ENCODE data around the gene FXYD1. TPM values are rescaled to one million over a fixed set of nuclear protein-coding genes. Genes with fewer than 3 reads are reported as not detected.
A peak's percentile ranks its signal among the peaks of the same experiment; 100 is the strongest.

The FXYD1 gene
- polyA plus RNA-seq, 2 donors, result 13.2 to 21.4 TPM

- no peaks in the 10 kb centered on the region for H3K9me3 ChIP-seq (ENCODE audit: control insufficient read depth in 2 of 2, insufficient read depth in 1 of 2, low read depth in 1 of 2, low read length in 1 of 2)
- peaks cover 0 to 5% of the 10 kb centered on the region in 2 donors for H3K36me3 ChIP-seq (ENCODE audit: control insufficient read depth in 2 of 2, insufficient read depth in 2 of 2, low read length in 1 of 2)
- peak overlapping the region; percentile 66 to 74 for H3K4me3 ChIP-seq (ENCODE audit: low read depth in 1 of 2, low read length in 2 of 2)
- H3K27ac ChIP-seq (ENCODE audit: low read depth in 2 of 2, low read length in 1 of 2), result peak overlapping the region; percentile 96 to 97
- WGBS, 2 donors, result 51% methylated on average over 13 of the region's 13 CpGs
- H3K27me3 ChIP-seq (ENCODE audit: control insufficient read depth in 1 of 2, insufficient read depth in 2 of 2, low read length in 2 of 2), result no peaks in the 10 kb centered on the region
- H3K4me1 ChIP-seq (ENCODE audit: control insufficient read depth in 2 of 2, insufficient read depth in 2 of 2, low read length in 1 of 2), result peaks cover 3 to 22% of the 10 kb centered on the region in 2 donors
Observed at GRCh38 chr19:35116072-35116801, 22.4 kb upstream of the FXYD1 start.

- Histone ChIP-seq H3K4me1 (ENCODE audit: control insufficient read depth in 2 of 2, insufficient read depth in 2 of 2, low read length in 1 of 2) (peaks cover 3 to 25% of the 10 kb centered on the region in 2 donors), H3K4me3 (ENCODE audit: low read depth in 1 of 2, low read length in 2 of 2) (peak overlapping the region; percentile 66 to 74), H3K27ac (ENCODE audit: low read depth in 2 of 2, low read length in 1 of 2) (peak overlapping the region; percentile 96 to 97), H3K9me3 (ENCODE audit: control insufficient read depth in 2 of 2, insufficient read depth in 1 of 2, low read depth in 1 of 2, low read length in 1 of 2) (no peaks in the 10 kb centered on the region), H3K36me3 (ENCODE audit: control insufficient read depth in 2 of 2, insufficient read depth in 2 of 2, low read length in 1 of 2) (peaks cover 0 to 5% of the 10 kb centered on the region in 2 donors), H3K27me3 (ENCODE audit: control insufficient read depth in 1 of 2, insufficient read depth in 2 of 2, low read length in 2 of 2) (no peaks in the 10 kb centered on the region)
- WGBS, 2 donors, result 36 to 53% methylated on average over 8 of the region's 8 CpGs
Observed at GRCh38 chr19:35117116-35117515, 21.5 kb upstream of the FXYD1 start.

GRCh38 chr19:35117799-35118198 is 20.8 kb upstream of the FXYD1 start:
- 51 to 61% methylated on average over 11 of the region's 11 CpGs for WGBS, 2 donors
- Histone ChIP-seq H3K9me3 (ENCODE audit: control insufficient read depth in 2 of 2, insufficient read depth in 1 of 2, low read depth in 1 of 2, low read length in 1 of 2) (no peaks in the 10 kb centered on the region), H3K27ac (ENCODE audit: low read depth in 2 of 2, low read length in 1 of 2) (peak overlapping the region; percentile 96 to 97), H3K4me1 (ENCODE audit: control insufficient read depth in 2 of 2, insufficient read depth in 2 of 2, low read length in 1 of 2) (peaks cover 3 to 30% of the 10 kb centered on the region in 2 donors), H3K27me3 (ENCODE audit: control insufficient read depth in 1 of 2, insufficient read depth in 2 of 2, low read length in 2 of 2) (no peaks in the 10 kb centered on the region), H3K36me3 (ENCODE audit: control insufficient read depth in 2 of 2, insufficient read depth in 2 of 2, low read length in 1 of 2) (peaks cover 0 to 5% of the 10 kb centered on the region in 2 donors), H3K4me3 (ENCODE audit: low read depth in 1 of 2, low read length in 2 of 2) (peak overlapping the region; percentile 23 to 74)

GRCh38 chr19:35118268-35119020 is 20.2 kb upstream of the FXYD1 start:
- WGBS, 2 donors, result 54% methylated on average over 13 of the region's 13 CpGs
- Histone ChIP-seq H3K27ac (ENCODE audit: low read depth in 2 of 2, low read length in 1 of 2) (peak overlapping the region; percentile 96 to 97), H3K4me1 (ENCODE audit: control insufficient read depth in 2 of 2, insufficient read depth in 2 of 2, low read length in 1 of 2) (peaks cover 0 to 31% of the 10 kb centered on the region in 2 donors), H3K4me3 (ENCODE audit: low read depth in 1 of 2, low read length in 2 of 2) (peak overlapping the region; percentile 40 to 74), H3K36me3 (ENCODE audit: control insufficient read depth in 2 of 2, insufficient read depth in 2 of 2, low read length in 1 of 2) (peaks cover 0 to 5% of the 10 kb centered on the region in 2 donors), H3K9me3 (ENCODE audit: control insufficient read depth in 2 of 2, insufficient read depth in 1 of 2, low read depth in 1 of 2, low read length in 1 of 2) (no peaks in the 10 kb centered on the region), H3K27me3 (ENCODE audit: control insufficient read depth in 1 of 2, insufficient read depth in 2 of 2, low read length in 2 of 2) (no peaks in the 10 kb centered on the region)

- 44 to 49% methylated on average over 12 to 14 of the region's 14 CpGs for WGBS, 2 donors
- H3K27me3 ChIP-seq (ENCODE audit: control insufficient read depth in 1 of 2, insufficient read depth in 2 of 2, low read length in 2 of 2), result no peaks in the 10 kb centered on the region
- H3K4me1 ChIP-seq (ENCODE audit: control insufficient read depth in 2 of 2, insufficient read depth in 2 of 2, low read length in 1 of 2), result peaks cover 0 to 35% of the 10 kb centered on the region in 2 donors
Observed at GRCh38 chr19:35119091-35119490, 19.5 kb upstream of the FXYD1 start.

GRCh38 chr19:35119578-35120155 is 19.0 kb upstream of the FXYD1 start:
- WGBS, 2 donors, result 55 to 75% methylated on average over 9 of the region's 9 CpGs

More at GRCh38 chr19:35119091-35119490, 19.5 kb upstream of the FXYD1 start:
- Histone ChIP-seq H3K4me3 (ENCODE audit: low read depth in 1 of 2, low read length in 2 of 2) (peak overlapping the region; percentile 40 to 74), H3K27ac (ENCODE audit: low read depth in 2 of 2, low read length in 1 of 2) (peak overlapping the region; percentile 91 to 97), H3K9me3 (ENCODE audit: control insufficient read depth in 2 of 2, insufficient read depth in 1 of 2, low read depth in 1 of 2, low read length in 1 of 2) (no peaks in the 10 kb centered on the region), H3K36me3 (ENCODE audit: control insufficient read depth in 2 of 2, insufficient read depth in 2 of 2, low read length in 1 of 2) (peaks cover 0 to 5% of the 10 kb centered on the region in 2 donors)

GRCh38 chr19:35120492-35120891 is 18.1 kb upstream of the FXYD1 start:
- H3K4me1 ChIP-seq (ENCODE audit: control insufficient read depth in 2 of 2, insufficient read depth in 2 of 2, low read length in 1 of 2), result peaks cover 5 to 39% of the 10 kb centered on the region in 2 donors
- no peak overlapping the region for H3K4me3 ChIP-seq (ENCODE audit: low read depth in 1 of 2, low read length in 2 of 2)
- 34 to 46% methylated on average over 7 of the region's 7 CpGs for WGBS, 2 donors
- H3K36me3 ChIP-seq (ENCODE audit: control insufficient read depth in 2 of 2, insufficient read depth in 2 of 2, low read length in 1 of 2), result peaks cover 0 to 5% of the 10 kb centered on the region in 2 donors
- H3K9me3 ChIP-seq (ENCODE audit: control insufficient read depth in 2 of 2, insufficient read depth in 1 of 2, low read depth in 1 of 2, low read length in 1 of 2), result no peaks in the 10 kb centered on the region
- no peaks in the 10 kb centered on the region for H3K27me3 ChIP-seq (ENCODE audit: control insufficient read depth in 1 of 2, insufficient read depth in 2 of 2, low read length in 2 of 2)
- peak overlapping the region; percentile 83 to 91 for H3K27ac ChIP-seq (ENCODE audit: low read depth in 2 of 2, low read length in 1 of 2)

More at GRCh38 chr19:35119578-35120155, 19.0 kb upstream of the FXYD1 start:
- peaks cover 0 to 5% of the 10 kb centered on the region in 2 donors for H3K36me3 ChIP-seq (ENCODE audit: control insufficient read depth in 2 of 2, insufficient read depth in 2 of 2, low read length in 1 of 2)
- H3K27me3 ChIP-seq (ENCODE audit: control insufficient read depth in 1 of 2, insufficient read depth in 2 of 2, low read length in 2 of 2), result no peaks in the 10 kb centered on the region
- H3K4me1 ChIP-seq (ENCODE audit: control insufficient read depth in 2 of 2, insufficient read depth in 2 of 2, low read length in 1 of 2), result peaks cover 0 to 39% of the 10 kb centered on the region in 2 donors
- H3K27ac ChIP-seq (ENCODE audit: low read depth in 2 of 2, low read length in 1 of 2), result peak overlapping the region; percentile 91 to 97
- H3K4me3 ChIP-seq (ENCODE audit: low read depth in 1 of 2, low read length in 2 of 2), result peak overlapping the region in 1 of 2 donors; percentile 40
- no peaks in the 10 kb centered on the region for H3K9me3 ChIP-seq (ENCODE audit: control insufficient read depth in 2 of 2, insufficient read depth in 1 of 2, low read depth in 1 of 2, low read length in 1 of 2)

GRCh38 chr19:35120898-35121297 is 17.7 kb upstream of the FXYD1 start:
- peak overlapping the region; percentile 83 to 91 for H3K27ac ChIP-seq (ENCODE audit: low read depth in 2 of 2, low read length in 1 of 2)

More at GRCh38 chr19:35120898-35121297, 17.7 kb upstream of the FXYD1 start:
- WGBS, 2 donors, result 46 to 67% methylated on average over 7 of the region's 7 CpGs
- Histone ChIP-seq H3K27me3 (ENCODE audit: control insufficient read depth in 1 of 2, insufficient read depth in 2 of 2, low read length in 2 of 2) (no peaks in the 10 kb centered on the region), H3K4me3 (ENCODE audit: low read depth in 1 of 2, low read length in 2 of 2) (no peak overlapping the region), H3K4me1 (ENCODE audit: control insufficient read depth in 2 of 2, insufficient read depth in 2 of 2, low read length in 1 of 2) (peaks cover 5 to 43% of the 10 kb centered on the region in 2 donors), H3K36me3 (ENCODE audit: control insufficient read depth in 2 of 2, insufficient read depth in 2 of 2, low read length in 1 of 2) (peaks cover 0 to 5% of the 10 kb centered on the region in 2 donors), H3K9me3 (ENCODE audit: control insufficient read depth in 2 of 2, insufficient read depth in 1 of 2, low read depth in 1 of 2, low read length in 1 of 2) (no peaks in the 10 kb centered on the region)
